K562 (cell line): ENCODE data around the gene CHCHD6. TPM values are rescaled to one million over a fixed set of nuclear protein-coding genes. Genes with fewer than 3 reads are reported as not detected.
A peak's percentile ranks its signal among the peaks of the same experiment; 100 is the strongest.

Experiments used
- ATAC-seq: fragments of 200-7000 bp; cut with Tn5 transposase; 3 replicates; pipeline ENCODE4 v1.9.1; 2020; ENCODE audit warnings: moderate library complexity
- BruUV-seq: library from RNA; stranded (reverse); fragments of 400-500 nt; replicated peaks from 2 replicates; lab custom pipeline; 2021; lab: Mats Ljungman, UMichigan
- CTCF ChIA-PET: fragments of 300-600 bp; formaldehyde crosslinking; extraction: SDS; loops from one replicate; lab custom pipeline; 2021; ENCODE audit warnings: low intra/inter-chr PET ratio; lab: Yijun Ruan, JAX
- POLR2A ChIA-PET: fragments of 300-600, 350-650 bp; sonication (Branson Sonifier 250); formaldehyde crosslinking; extraction: SDS; loops from one replicate; lab custom pipeline; 2021; ENCODE audit warnings: antibody characterized with exemption, inconsistent platforms; lab: Yijun Ruan, JAX
- DNase-seq, 4 experiments: peaks; one replicate each; pipeline versions ENCODE4 v3.0.0 to v3.0.0-alpha.2; 2011 to 2018; ENCODE audit warnings: low spot score in 3 of 4, mixed read lengths in 3 of 4; ENCODE audit errors: extremely low read depth in 1 of 4
- FAIRE-seq: peaks from 2 replicates; lab custom pipeline; 2011; peaks lifted over from hg19 to GRCh38; lab: Jason Lieb, UNC
- H2AFZ ChIP-seq: 2 replicates; pipeline ENCODE4 v1.6.0; 2011; ENCODE audit warnings: low read depth, low read length, control low read depth, inconsistent platforms
- H3K27ac ChIP-seq: fragments of 200-600 bp; 3 replicates; pipeline ENCODE4 v1.8.0; 2011; ENCODE audit warnings: low read depth, mild to moderate bottlenecking, control low read depth, inconsistent platforms, low read length, moderate library complexity, mixed read lengths; ENCODE audit errors: extremely low read depth
- H3K27me3 ChIP-seq, 2 experiments: fragments of 300-600 bp in 1 of 2; 2 replicates in 1 of 2; 3 replicates in 1 of 2; pipeline versions ENCODE4 v1.6.0 to v1.8.0; 2011; ENCODE audit warnings: inconsistent platforms in 2 of 2, low read length in 2 of 2, mild to moderate bottlenecking in 1 of 2, mixed read lengths in 1 of 2, moderate library complexity in 1 of 2; ENCODE audit not compliant: control insufficient read depth in 2 of 2, insufficient read depth in 2 of 2
- H3K36me3 ChIP-seq: fragments of 300-600 bp; 3 replicates; pipeline ENCODE4 v1.8.0; 2011; ENCODE audit warnings: mild to moderate bottlenecking, low read length, inconsistent platforms; ENCODE audit not compliant: control insufficient read depth, insufficient read depth
- H3K4me1 ChIP-seq, 2 experiments: fragments of 200-600 bp in 1 of 2; replicated peaks in 1 of 2; 2 replicates in 1 of 2; 3 replicates in 1 of 2; pipeline versions ENCODE4 v1.5.1 to v1.8.0; 2011; ENCODE audit warnings: inconsistent platforms in 2 of 2, low read length in 2 of 2, mild to moderate bottlenecking in 1 of 2, mixed read lengths in 1 of 2, moderate library complexity in 1 of 2; ENCODE audit not compliant: control insufficient read depth in 2 of 2, insufficient read depth in 2 of 2
- H3K4me2 ChIP-seq: 2 replicates; pipeline ENCODE4 v1.6.1; 2011; ENCODE audit warnings: low read length, control low read depth, inconsistent platforms, mixed read lengths; ENCODE audit not compliant: insufficient read depth
- H3K4me3 ChIP-seq: fragments of 200-600 bp; sonication (generic), shearing (Covaris generic); 2 replicates; pipeline ENCODE4 v1.5.1; 2016; ENCODE audit warnings: control low read depth, inconsistent platforms
- H3K79me2 ChIP-seq: fragments of 200-600 bp; 3 replicates; pipeline ENCODE4 v1.8.0; 2011; ENCODE audit warnings: low read length, inconsistent platforms; ENCODE audit not compliant: control insufficient read depth, insufficient read depth
- H3K9ac ChIP-seq, 2 experiments: 2 replicates each; pipeline versions ENCODE4 v1.6.0 to v1.6.1; 2011; ENCODE audit warnings: low read depth in 2 of 2, low read length in 2 of 2, control low read depth in 1 of 2, inconsistent platforms in 1 of 2, mild to moderate bottlenecking in 1 of 2, mixed read lengths in 1 of 2; ENCODE audit not compliant: insufficient read depth in 1 of 2
- H3K9me1 ChIP-seq: one replicate; pipeline ENCODE4 v1.6.0; 2011; ENCODE audit warnings: inconsistent platforms, mild to moderate bottlenecking, low read length, moderate library complexity; ENCODE audit not compliant: control insufficient read depth, insufficient read depth
- H3K9me3 ChIP-seq: replicated peaks from 2 replicates; pipeline ENCODE4 v1.5.1; 2011; ENCODE audit warnings: low read depth, low read length, inconsistent platforms; ENCODE audit not compliant: control insufficient read depth, insufficient read depth
- H4K20me1 ChIP-seq: replicated peaks from 2 replicates; pipeline ENCODE4 v1.6.1; 2011; ENCODE audit warnings: low read length, inconsistent platforms, mixed read lengths; ENCODE audit not compliant: control insufficient read depth, insufficient read depth
- ATF7 ChIP-seq: fragments of 450-650 bp; IDR thresholded peaks from 2 replicates; pipeline ENCODE4 v1.7.1; 2014; ENCODE audit warnings: mild to moderate bottlenecking, moderate library complexity
- BRD4 ChIP-seq: fragments of 200-600 bp; sonication (generic); IDR thresholded peaks from 2 replicates; pipeline ENCODE4 v1.6.1; 2017; ENCODE audit warnings: inconsistent platforms
- BRD9 ChIP-seq: fragments of 450-650 bp; IDR thresholded peaks from 2 replicates; pipeline ENCODE4 v1.6.1; 2018; ENCODE audit warnings: low read depth; ENCODE audit not compliant: partially characterized antibody
- CC2D1A ChIP-seq: fragments of 450-650 bp; IDR thresholded peaks from 2 replicates; pipeline ENCODE4 v1.6.1; 2017; ENCODE audit warnings: mild to moderate bottlenecking
- DEAF1 ChIP-seq: fragments of 450-650 bp; formaldehyde crosslinking; IDR thresholded peaks from 2 replicates; pipeline ENCODE4 v1.4.0; 2020; ENCODE audit warnings: mild to moderate bottlenecking, moderate library complexity
- JUND ChIP-seq, 2 experiments: IDR thresholded peaks; 2 replicates in 1 of 2; 3 replicates in 1 of 2; pipeline ENCODE4 v1.6.1; 2011; ENCODE audit warnings: borderline replicate concordance in 2 of 2, low read depth in 2 of 2, low read length in 2 of 2, improper control_type of control experiment in 1 of 2, missing biosample characterization in 1 of 2, missing genetic modification characterization in 1 of 2, missing genetic modification reagents in 1 of 2
- L3MBTL2 ChIP-seq: fragments of 450-650 bp; IDR thresholded peaks from 2 replicates; pipeline ENCODE4 v1.6.1; 2016; ENCODE audit warnings: mild to moderate bottlenecking, moderate library complexity
- NFE2 ChIP-seq: IDR thresholded peaks from 2 replicates; pipeline ENCODE4 v1.6.1; 2014; ENCODE audit warnings: antibody characterized with exemption, low read depth
- POLR2B ChIP-seq: fragments of 450-650 bp; IDR thresholded peaks from 2 replicates; pipeline ENCODE4 v1.6.1; 2018; ENCODE audit warnings: low read depth; ENCODE audit not compliant: partially characterized antibody
- RAD21 ChIP-seq, 2 experiments: fragments of 250-450 bp in 1 of 2; fragments of 450-650 bp in 1 of 2; sonication (Bioruptor Pico) in 1 of 2; formaldehyde crosslinking in 1 of 2; IDR thresholded peaks in 1 of 2; conservative IDR thresholded peaks in 1 of 2; 2 replicates each; pipeline versions ENCODE4 v1.4.0 to v1.8.0; 2020 to 2022; ENCODE audit warnings: mild to moderate bottlenecking in 2 of 2, moderate library complexity in 1 of 2
- RCOR1 ChIP-seq, 2 experiments: IDR thresholded peaks; 2 replicates each; pipeline ENCODE4 v1.6.1; 2012; ENCODE audit warnings: low read depth in 2 of 2, low read length in 2 of 2, borderline replicate concordance in 1 of 2, improper control_type of control experiment in 1 of 2
- SMC3 ChIP-seq: conservative IDR thresholded peaks from 2 replicates; pipeline ENCODE4 v1.6.1; 2011; ENCODE audit warnings: low read depth, low read length, improper control_type of control experiment; ENCODE audit not compliant: insufficient read depth
- STAG1 ChIP-seq: sonication (generic); formaldehyde crosslinking; IDR thresholded peaks from 2 replicates; pipeline ENCODE4 v1.5.0; 2020; ENCODE audit warnings: missing genetic modification reagents, borderline replicate concordance
- TFAP4 ChIP-seq: sonication (generic); formaldehyde crosslinking; IDR thresholded peaks from 2 replicates; pipeline ENCODE4 v1.8.0; 2022; ENCODE audit warnings: missing genetic modification reagents, mild to moderate bottlenecking, moderate library complexity, borderline replicate concordance
- ZBTB7A ChIP-seq: IDR thresholded peaks from 2 replicates; pipeline ENCODE4 v1.6.1; 2011; ENCODE audit warnings: low read depth, mild to moderate bottlenecking, low read length, moderate library complexity, borderline replicate concordance; ENCODE audit not compliant: control insufficient read depth
- ZNF224 ChIP-seq: sonication (generic); formaldehyde crosslinking; IDR thresholded peaks from 2 replicates; pipeline ENCODE4 v1.8.0; 2022; ENCODE audit warnings: mild to moderate bottlenecking, missing genetic modification reagents
- ZNF444 ChIP-seq: fragments of 250-450 bp; sonication (Bioruptor Pico); IDR thresholded peaks from 2 replicates; pipeline ENCODE4 v1.4.0; 2020; ENCODE audit warnings: mild to moderate bottlenecking, moderate library complexity
- WGBS: fragments of 100-300 bp; shearing (Covaris generic); methylation state at CpG from one replicate; pipeline ENCODE4 v1.1.6; 2016; ENCODE audit warnings: low coverage, mixed read lengths; ENCODE audit not compliant: insufficient coverage; ENCODE audit errors: missing lambda C conversion rate; 5-methylcytosine and 5-hydroxymethylcytosine counted together
- in situ Hi-C: fragments of 300-500 bp; cut with MboI; formaldehyde crosslinking; loops from 4 replicates; pipeline ENCODE4 v1.15.0; 2018; ENCODE audit warnings: inconsistent platforms, mixed read lengths
- intact Hi-C: fragments of 100-400 bp; cut with micrococcal nuclease; formaldehyde crosslinking; loops from 2 replicates; pipeline ENCODE4 v1.14.2; 2022
- polyA plus RNA-seq, 8 experiments: library from polyadenylated mRNA; depleted of rRNA in 4 of 8; stranded (reverse) in 5 of 8; unstranded in 3 of 8; fragments of >200 nt; fragmentation: Nextera tagmentation in 2 of 8; fragmentation: Illumina TruSeq in 1 of 8; extraction: Ambion mirVana in 2 of 8; extraction: Trizol in 1 of 8; gene quantifications; 2 replicates each; pipeline versions ENCODE4 v1.2.1 to v1.2.3, GENCODE V29; 2011 to 2014; ENCODE audit warnings: inconsistent platforms in 1 of 8, missing spikeins in 1 of 8
- total RNA-seq, 7 experiments: library from RNA; depleted of rRNA in 6 of 7; stranded (reverse); fragments of >200 nt in 6 of 7; fragmentation: Illumina TruSeq in 2 of 7; extraction: Trizol in 2 of 7; gene quantifications; 2 replicates each; pipeline versions ENCODE4 v1.2.1 to v1.2.3, GENCODE V29; 2011 to 2021; ENCODE audit warnings: low replicate concordance in 1 of 7

Gene CHCHD6
- total and polyA plus RNA-seq, 9 of the 15 experiments (the other 6 are each of a cell fraction or from before 2014, with no cell fraction given): 4.6 to 18.6 (median 10.9) TPM

GRCh38 chr3:126752303-126753190 is 48.5 kb downstream of the CHCHD6 start:
- Histone ChIP-seq H4K20me1 (no peaks in the 10 kb centered on the region), H3K4me2 (no peak overlapping the region), H3K4me1 (peaks cover 4% of the 10 kb centered on the region in 2 experiments; a peak in 4 of 5 replicates), H2AFZ (0 out of 2 replicates have a peak overlapping the region, but pooled peaks have one; percentile 40), H3K79me2 (no peaks in the 10 kb centered on the region), H3K9me1 (no peaks in the 10 kb centered on the region), H3K9ac (no peak overlapping the region), H3K36me3 (no peaks in the 10 kb centered on the region; the same call in 2 of the 3 replicates), H3K9me3 (no peaks in the 10 kb centered on the region), H3K27ac (no peak overlapping the region; the same call in 2 of the 3 replicates), H3K27me3 (no peaks in the 10 kb centered on the region), H3K4me3 (no peak overlapping the region)
- ChIA-PET POLR2A (interaction anchor here (0.6 to 1.1 kb wide), 2 partner anchors 171 to 172 kb away, joined by 3 read pairs; no protein-coding TSS in a partner anchor), CTCF (interaction anchor here (2.2 kb wide), 1 partner anchor 230 kb away, joined by 17 read pairs; the partner anchor contains the start of gene PLXNA1)
- ATAC-seq: peak; percentile 100
- peak; percentile 66 to 76 (median 70) for DNase-seq
- BruUV-seq: no TSS peak
- intact Hi-C loops: loop anchor here (1.0 to 5.0 kb wide), 3 partner anchors 75 to 230 kb away; no protein-coding TSS in a partner anchor
- in situ Hi-C loops: loop anchor here (5.0 kb wide), 1 partner anchor 225 kb away; no protein-coding TSS in a partner anchor
- peak; percentile 80 for FAIRE-seq
- WGBS: 45% methylated on average over 8 of the region's 15 CpGs
- TF ChIP-seq RAD21 (CRISPR knock-in tag; conservative IDR thresholded peaks at IDR 0.05 in 1 of 2, IDR thresholded peaks at IDR 0.05 in 1 of 2): peak; percentile 85 to 92
- peak; percentile 77 for TF ChIP-seq SMC3
- TF ChIP-seq DEAF1: peak; percentile 79
- peak; percentile 52; the same call in 1 of the 2 replicates for TF ChIP-seq STAG1 (CRISPR knock-in tag)
- 0 out of 4 replicates have a peak, but pooled peaks of 1 of the 2 experiments have one; percentile 34 for TF ChIP-seq RCOR1 (IDR thresholded peaks at IDR 0.05; ENCODE audit: borderline replicate concordance in 1 of 2, low read depth in 2 of 2, low read length in 2 of 2)
- no peak for TF ChIP-seq BRD4
- peak; percentile 34; the same call in 1 of the 2 replicates for TF ChIP-seq TFAP4 (CRISPR knock-in tag)
- 0 out of 2 replicates have a peak, but pooled peaks have one; percentile 21 for TF ChIP-seq ATF7
- peak; percentile 42; the same call in 1 of the 2 replicates for TF ChIP-seq L3MBTL2
- no peak for TF ChIP-seq ZNF224 (CRISPR knock-in tag)
- TF ChIP-seq JUND (IDR thresholded peaks at IDR 0.05; ENCODE audit: borderline replicate concordance, low read depth, low read length): peak; percentile 44
- TF ChIP-seq JUND (tag; IDR thresholded peaks at IDR 0.05; ENCODE audit: borderline replicate concordance, low read depth, low read length): no peak; the same call in 2 of the 3 replicates
- peak; percentile 59 for TF ChIP-seq BRD9
- TF ChIP-seq ZBTB7A: peak; percentile 68; the same call in 1 of the 2 replicates
- TF ChIP-seq CC2D1A: peak; percentile 22; the same call in 1 of the 2 replicates
- TF ChIP-seq NFE2: no peak
- no peak for TF ChIP-seq POLR2B
- TF ChIP-seq ZNF444 (CRISPR knock-in tag): no peak
